HK-2 (cell line): ENCODE data around the gene HCRTR1.

Experiments used
- DNase-seq: peaks from one replicate; pipeline ENCODE4 v3.0.0-alpha.2; 2018; ENCODE audit not compliant: unreplicated experiment

Gene HCRTR1

GRCh38 chr1:31667065-31667785, 49.7 kb downstream of the HCRTR1 start:
- no peak for DNase-seq

GRCh38 chr1:31668303-31668883, 50.9 kb downstream of the HCRTR1 start:
- no peak for DNase-seq

- no peak for DNase-seq
These were observed 51.9 kb downstream of the HCRTR1 start for GRCh38 chr1:31669433-31669785.

- no peak for DNase-seq
These were observed 52.5 kb downstream of the HCRTR1 start for GRCh38 chr1:31669786-31670592.

GRCh38 chr1:31670593-31670964, 53.1 kb downstream of the HCRTR1 start:
- no peak for DNase-seq

GRCh38 chr1:31671147-31671546, 53.7 kb downstream of the HCRTR1 start:
- no peak for DNase-seq

- no peak for DNase-seq
These were observed 54.2 kb downstream of the HCRTR1 start for GRCh38 chr1:31671561-31672201.

GRCh38 chr1:31672986-31673385, 55.5 kb downstream of the HCRTR1 start:
- DNase-seq = no peak

GRCh38 chr1:31673433-31673832, 55.9 kb downstream of the HCRTR1 start:
- no peak for DNase-seq

- no peak for DNase-seq
These were observed 57.1 kb downstream of the HCRTR1 start for GRCh38 chr1:31674626-31675025.

GRCh38 chr1:31675161-31675560, 57.7 kb downstream of the HCRTR1 start:
- no peak for DNase-seq

GRCh38 chr1:31675756-31676155, 58.3 kb downstream of the HCRTR1 start:
- DNase-seq = no peak
